SK-N-SH treated with all-trans-retinoic acid at 6 μM for 48 hours (cell line): Measurements from ENCODE around the gene RCOR1.

Source experiments
- ARNTL ChIP-seq: fragments of 450-650 bp; formaldehyde crosslinking; IDR thresholded peaks from 2 replicates; pipeline ENCODE4 v1.5.0; 2020; ENCODE audit warnings: low read depth, mild to moderate bottlenecking, moderate library complexity, borderline replicate concordance
- CREB5 ChIP-seq: fragments of 250-450 bp; sonication (Bioruptor Pico); IDR thresholded peaks from 2 replicates; pipeline ENCODE4 v1.5.1; 2020; ENCODE audit warnings: low read depth, mild to moderate bottlenecking, moderate library complexity
- ESRRG ChIP-seq: fragments of 250-450 bp; sonication (Bioruptor Pico); IDR thresholded peaks from 2 replicates; pipeline ENCODE4 v1.6.1; 2021; ENCODE audit warnings: mild to moderate bottlenecking
- ISL1 ChIP-seq: fragments of 250-450 bp; sonication (Bioruptor Pico); IDR thresholded peaks from 2 replicates; pipeline ENCODE4 v2.1.2; 2022; ENCODE audit warnings: mild to moderate bottlenecking, moderate library complexity
- POU6F1 ChIP-seq: fragments of 250-450 bp; sonication (Bioruptor Pico); IDR thresholded peaks from 2 replicates; pipeline ENCODE4 v1.8.0; 2021; ENCODE audit warnings: low read depth, mild to moderate bottlenecking, moderate library complexity, borderline replicate concordance
- PPARA ChIP-seq: fragments of 250-450 bp; sonication (Bioruptor Pico); IDR thresholded peaks from 2 replicates; pipeline ENCODE4 v1.5.0; 2020; ENCODE audit warnings: mild to moderate bottlenecking, borderline replicate concordance
- RARB ChIP-seq: fragments of 250-450 bp; sonication (Bioruptor Pico); IDR thresholded peaks from 2 replicates; pipeline ENCODE4 v1.8.0; 2021; ENCODE audit warnings: mild to moderate bottlenecking, moderate library complexity
- TCF4 ChIP-seq: fragments of 250-450 bp; sonication (Bioruptor Pico); IDR thresholded peaks from 2 replicates; pipeline ENCODE4 v1.8.0; 2021; ENCODE audit warnings: mild to moderate bottlenecking, moderate library complexity, borderline replicate concordance
- ZFP3 ChIP-seq: fragments of 250-450 bp; sonication (Bioruptor Pico); IDR thresholded peaks from 2 replicates; pipeline ENCODE4 v1.5.0; 2020; ENCODE audit warnings: mild to moderate bottlenecking, moderate library complexity
- TF ChIP-seq, protein P1 (sequence below): fragments of 250-450 bp; sonication (Bioruptor Pico); IDR thresholded peaks from 2 replicates; pipeline ENCODE4 v1.5.0; 2020; ENCODE audit warnings: mild to moderate bottlenecking, moderate library complexity
- TF ChIP-seq, protein P2 (sequence below): fragments of 250-450 bp; sonication (Bioruptor Pico); IDR thresholded peaks from 2 replicates; pipeline ENCODE4 v1.8.0; 2020; ENCODE audit warnings: mild to moderate bottlenecking, moderate library complexity, borderline replicate concordance

DNA sequence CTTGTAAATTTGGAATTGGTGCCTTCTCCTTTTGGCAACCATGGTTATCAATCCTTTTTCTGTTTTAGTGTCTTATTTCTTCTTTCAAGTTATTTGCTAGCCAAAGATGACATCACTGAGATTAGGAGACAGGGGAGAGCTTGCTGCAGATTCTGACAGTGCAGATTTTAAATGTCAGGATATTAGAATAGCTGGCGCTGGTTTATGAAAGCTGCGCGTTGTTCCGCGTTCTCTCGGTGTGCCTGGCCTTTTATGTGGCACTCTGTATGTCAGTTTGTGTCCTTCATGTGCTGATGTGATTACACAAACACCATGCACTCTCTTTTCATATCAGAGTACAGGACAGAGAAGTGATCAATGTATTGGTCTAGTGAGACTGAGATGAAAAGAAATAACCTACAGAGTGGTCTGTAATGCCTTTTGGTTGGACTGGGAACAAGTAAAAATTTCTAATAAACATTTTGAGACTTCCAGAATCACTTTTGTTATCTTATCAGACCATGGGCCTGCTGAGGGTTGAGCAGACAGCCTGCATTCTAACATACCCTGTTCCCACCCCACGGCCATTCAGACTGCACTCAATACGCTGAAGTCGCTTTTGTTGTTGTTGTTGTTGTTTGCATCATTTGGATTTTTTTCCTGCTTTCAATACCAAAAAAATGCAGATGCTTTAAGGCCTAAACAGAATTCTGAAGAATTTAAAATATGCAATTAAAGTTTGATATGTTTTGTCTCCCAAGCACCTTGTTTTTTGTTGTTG lies 135.1 kb downstream of the RCOR1 start:
- TF ChIP-seq ESRRG (CRISPR knock-in tag): no peak
- no peak for TF ChIP-seq ZFP3 (CRISPR knock-in tag)
- TF ChIP-seq, protein P1, sequence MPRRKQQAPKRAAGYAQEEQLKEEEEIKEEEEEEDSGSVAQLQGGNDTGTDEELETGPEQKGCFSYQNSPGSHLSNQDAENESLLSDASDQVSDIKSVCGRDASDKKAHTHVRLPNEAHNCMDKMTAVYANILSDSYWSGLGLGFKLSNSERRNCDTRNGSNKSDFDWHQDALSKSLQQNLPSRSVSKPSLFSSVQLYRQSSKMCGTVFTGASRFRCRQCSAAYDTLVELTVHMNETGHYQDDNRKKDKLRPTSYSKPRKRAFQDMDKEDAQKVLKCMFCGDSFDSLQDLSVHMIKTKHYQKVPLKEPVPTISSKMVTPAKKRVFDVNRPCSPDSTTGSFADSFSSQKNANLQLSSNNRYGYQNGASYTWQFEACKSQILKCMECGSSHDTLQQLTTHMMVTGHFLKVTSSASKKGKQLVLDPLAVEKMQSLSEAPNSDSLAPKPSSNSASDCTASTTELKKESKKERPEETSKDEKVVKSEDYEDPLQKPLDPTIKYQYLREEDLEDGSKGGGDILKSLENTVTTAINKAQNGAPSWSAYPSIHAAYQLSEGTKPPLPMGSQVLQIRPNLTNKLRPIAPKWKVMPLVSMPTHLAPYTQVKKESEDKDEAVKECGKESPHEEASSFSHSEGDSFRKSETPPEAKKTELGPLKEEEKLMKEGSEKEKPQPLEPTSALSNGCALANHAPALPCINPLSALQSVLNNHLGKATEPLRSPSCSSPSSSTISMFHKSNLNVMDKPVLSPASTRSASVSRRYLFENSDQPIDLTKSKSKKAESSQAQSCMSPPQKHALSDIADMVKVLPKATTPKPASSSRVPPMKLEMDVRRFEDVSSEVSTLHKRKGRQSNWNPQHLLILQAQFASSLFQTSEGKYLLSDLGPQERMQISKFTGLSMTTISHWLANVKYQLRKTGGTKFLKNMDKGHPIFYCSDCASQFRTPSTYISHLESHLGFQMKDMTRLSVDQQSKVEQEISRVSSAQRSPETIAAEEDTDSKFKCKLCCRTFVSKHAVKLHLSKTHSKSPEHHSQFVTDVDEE (CRISPR knock-in tag): no peak
- TF ChIP-seq PPARA (CRISPR knock-in tag): no peak
- no peak for TF ChIP-seq RARB (CRISPR knock-in tag)
- TF ChIP-seq ISL1 (CRISPR knock-in tag): no peak
- no peak for TF ChIP-seq CREB5 (CRISPR knock-in tag)
- no peak for TF ChIP-seq TCF4
- TF ChIP-seq ARNTL (CRISPR knock-in tag): no peak
- TF ChIP-seq, protein P2, sequence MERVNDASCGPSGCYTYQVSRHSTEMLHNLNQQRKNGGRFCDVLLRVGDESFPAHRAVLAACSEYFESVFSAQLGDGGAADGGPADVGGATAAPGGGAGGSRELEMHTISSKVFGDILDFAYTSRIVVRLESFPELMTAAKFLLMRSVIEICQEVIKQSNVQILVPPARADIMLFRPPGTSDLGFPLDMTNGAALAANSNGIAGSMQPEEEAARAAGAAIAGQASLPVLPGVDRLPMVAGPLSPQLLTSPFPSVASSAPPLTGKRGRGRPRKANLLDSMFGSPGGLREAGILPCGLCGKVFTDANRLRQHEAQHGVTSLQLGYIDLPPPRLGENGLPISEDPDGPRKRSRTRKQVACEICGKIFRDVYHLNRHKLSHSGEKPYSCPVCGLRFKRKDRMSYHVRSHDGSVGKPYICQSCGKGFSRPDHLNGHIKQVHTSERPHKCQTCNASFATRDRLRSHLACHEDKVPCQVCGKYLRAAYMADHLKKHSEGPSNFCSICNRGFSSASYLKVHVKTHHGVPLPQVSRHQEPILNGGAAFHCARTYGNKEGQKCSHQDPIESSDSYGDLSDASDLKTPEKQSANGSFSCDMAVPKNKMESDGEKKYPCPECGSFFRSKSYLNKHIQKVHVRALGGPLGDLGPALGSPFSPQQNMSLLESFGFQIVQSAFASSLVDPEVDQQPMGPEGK: no peak
- TF ChIP-seq POU6F1 (CRISPR knock-in tag): no peak
